Activated CD4-positive, alpha-beta T cell treated with anti-CD3 and anti-CD28 coated beads, Interleukin-10, Interleukin-2, amounts not matched to agents 100 ng/mL and 50 ng/mL, durations not matched to agents 16 hours and 8 hours (primary cell): Measurements from ENCODE around the gene ETV5.

Experiments
- DNase-seq: peaks from one replicate; pipeline ENCODE4 v3.0.0-alpha.2; 2020

ETV5 gene

DNA sequence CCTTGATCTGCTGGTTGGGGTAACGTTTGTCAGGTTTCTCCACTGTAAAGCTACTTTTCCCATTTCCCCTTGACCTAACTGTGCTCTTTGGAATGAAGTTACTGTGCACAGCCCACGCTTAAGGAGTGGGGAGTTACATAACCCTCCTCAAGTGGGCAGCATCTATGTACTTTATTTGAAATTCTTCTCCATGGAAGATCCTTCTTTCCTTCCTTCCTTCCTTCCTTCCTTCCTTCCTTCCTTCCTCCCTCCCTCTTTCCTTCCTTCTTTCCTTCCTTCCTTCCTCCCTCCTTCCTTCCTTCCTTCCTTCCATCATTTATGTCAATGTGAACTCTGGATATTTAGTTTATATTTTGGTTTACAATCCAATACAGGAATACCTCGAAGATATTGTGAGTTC is 94.0 kb downstream of the ETV5 start:
- DNase-seq = no peak

DNA sequence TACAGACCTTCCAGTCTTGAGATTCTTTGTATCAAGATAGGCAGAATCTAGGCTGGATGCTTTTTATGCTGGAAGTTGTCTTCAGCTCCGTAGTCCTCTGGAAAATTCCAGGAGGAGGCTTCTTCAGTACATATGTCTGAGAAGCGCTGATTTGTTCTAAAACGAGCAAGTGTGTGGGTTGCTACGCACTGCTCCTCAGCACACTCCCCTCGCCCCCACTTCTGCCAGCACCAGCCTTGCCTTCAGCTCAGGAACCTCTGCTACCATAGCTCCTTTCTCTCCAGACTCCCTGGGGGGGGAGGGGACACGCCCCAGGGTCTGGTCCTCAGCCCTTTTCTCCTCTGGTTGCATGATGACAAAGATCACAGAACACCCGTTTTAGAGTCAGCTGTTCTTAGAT is 95.6 kb downstream of the ETV5 start:
- no peak for DNase-seq

DNA sequence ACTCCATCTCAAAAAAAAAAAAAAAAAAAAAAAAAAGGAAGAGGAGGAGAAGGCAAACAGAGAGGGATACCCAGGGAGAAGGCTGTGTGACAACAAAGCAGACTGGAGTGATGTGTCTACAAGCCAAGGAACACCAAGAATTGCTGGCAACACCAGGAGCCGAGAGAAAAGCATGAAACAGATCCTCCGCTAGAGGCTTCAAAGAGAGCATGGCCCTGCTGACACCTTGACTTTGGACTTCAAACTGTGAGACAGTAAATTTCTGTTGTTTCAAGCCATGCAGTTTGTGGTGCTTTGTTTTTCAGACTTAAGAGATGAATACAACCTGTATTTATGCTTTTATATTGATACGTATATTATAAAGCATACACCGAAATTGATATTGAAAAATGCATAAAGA is 96.8 kb downstream of the ETV5 start:
- DNase-seq = no peak

DNA sequence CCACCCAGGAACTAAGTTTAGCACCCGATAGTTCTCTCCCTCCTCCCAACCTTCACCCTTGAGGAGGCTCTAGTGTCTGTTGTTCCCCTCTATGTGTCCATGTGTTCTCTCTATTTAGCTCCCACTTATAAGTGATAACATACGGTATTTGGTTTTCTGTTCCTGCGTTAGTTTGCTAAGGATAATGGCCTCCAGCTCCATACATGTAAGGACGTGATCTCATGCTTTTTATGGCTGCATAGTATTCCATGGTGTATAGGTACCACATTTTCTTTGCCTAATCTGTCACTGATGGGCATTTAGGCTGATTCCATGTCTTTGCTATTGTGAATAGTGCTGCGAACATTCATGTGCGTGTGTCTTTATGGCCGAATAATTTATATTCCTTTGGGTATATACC is 104.2 kb downstream of the ETV5 start:
- no peak for DNase-seq

DNA sequence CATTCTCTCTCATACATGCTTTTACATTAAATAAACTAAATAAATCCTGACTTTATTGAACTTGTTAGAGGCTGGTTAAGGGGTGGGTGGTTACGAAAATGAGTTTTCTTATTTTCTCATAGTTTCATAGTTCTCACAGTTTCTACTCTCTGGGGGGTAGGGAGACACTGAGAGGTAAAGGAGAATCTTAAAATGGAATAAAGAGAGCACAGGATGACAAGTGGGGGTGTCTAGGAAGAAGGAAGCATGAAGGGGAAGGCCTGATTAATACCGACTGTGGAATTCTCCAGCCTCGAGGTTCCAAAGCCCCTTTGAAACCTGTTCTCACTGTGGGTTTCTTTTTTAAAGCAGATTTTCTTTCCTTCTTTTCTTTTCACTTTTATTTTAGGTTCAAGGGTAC is 104.7 kb downstream of the ETV5 start:
- no peak for DNase-seq

DNA sequence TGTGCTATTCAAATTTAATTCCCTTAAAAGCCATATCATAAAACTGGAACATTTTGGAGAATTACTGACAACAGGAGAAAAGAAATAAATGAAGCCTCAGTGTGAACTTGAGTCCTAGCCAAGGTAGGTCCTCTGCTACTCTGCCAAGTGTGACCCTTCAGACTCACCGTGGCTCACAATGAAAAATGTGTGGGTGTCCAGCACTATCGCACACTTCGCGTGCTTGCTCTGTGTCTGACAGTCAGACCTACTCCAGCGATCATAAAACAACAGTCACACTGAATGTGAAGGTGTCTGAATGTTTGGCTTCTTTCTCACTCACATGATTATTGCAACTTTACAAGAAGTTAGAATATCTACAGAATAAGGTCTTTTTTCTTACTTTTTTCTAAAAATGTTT is 105.3 kb downstream of the ETV5 start:
- DNase-seq = no peak

DNA sequence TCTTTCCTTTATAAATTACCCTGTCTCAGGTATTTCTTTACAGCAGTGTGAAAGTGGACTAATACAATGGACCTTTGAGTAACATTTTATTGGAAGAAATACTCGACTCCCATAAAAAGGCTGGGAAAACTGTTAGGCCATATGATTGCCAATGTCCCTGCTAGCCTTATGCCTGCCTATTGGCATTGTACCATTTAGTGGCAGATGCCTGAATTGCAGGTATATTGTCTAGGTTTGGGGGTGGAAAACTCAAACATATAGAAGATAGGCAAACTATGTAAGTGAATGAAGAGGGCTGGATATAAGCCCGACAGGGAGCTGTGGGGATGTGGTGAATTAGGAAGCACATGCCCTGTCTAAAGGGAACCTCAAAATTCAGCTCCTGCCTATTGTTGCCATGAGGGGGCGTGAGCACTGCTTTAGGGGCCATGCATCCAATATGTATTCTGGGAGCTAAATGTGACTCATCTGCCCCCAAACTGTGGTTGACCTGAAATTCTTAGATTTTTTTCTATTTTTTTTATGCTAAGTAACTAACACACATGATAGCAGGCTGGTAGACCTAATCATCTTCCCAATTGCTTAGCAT is 105.9 kb downstream of the ETV5 start:
- peak; percentile 25 for DNase-seq

DNA sequence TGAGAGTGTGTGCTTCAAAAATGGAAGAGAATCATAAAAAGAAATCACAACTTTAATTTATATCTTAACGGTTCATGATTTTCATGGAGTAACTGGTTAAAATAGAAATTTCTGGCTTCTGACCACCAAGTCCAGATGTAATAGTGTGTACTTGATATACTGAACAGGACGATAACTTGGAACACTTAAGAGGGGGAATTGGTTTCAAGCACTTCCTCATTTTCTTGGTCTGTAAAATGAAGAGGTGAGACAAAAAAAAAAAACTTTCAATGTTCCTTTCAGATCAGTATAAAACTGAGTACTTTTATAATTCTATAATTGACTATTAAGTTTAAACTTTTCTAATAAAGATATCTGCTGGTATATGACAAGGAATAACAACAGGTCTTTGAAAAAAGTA is 107.0 kb downstream of the ETV5 start:
- DNase-seq = no peak

DNA sequence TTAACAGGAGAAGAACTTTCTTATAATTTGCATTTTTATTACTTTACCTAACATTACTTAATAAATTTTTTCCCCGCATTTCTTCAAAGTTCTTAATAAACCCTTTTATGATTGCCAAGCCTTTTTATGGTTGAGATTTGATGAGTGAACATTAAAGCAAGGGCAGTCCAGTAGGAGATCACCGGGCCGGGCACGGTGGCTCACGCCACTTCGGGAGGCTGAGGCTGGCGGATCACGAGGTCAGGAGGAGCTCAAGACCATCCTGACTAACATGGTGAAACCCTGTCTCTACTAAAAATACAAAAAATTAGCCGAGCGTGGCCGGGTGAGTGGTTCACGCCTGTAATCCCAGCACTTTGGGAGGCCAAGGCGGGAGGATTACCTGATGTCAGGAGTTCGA is 109.7 kb downstream of the ETV5 start:
- DNase-seq = no peak

DNA sequence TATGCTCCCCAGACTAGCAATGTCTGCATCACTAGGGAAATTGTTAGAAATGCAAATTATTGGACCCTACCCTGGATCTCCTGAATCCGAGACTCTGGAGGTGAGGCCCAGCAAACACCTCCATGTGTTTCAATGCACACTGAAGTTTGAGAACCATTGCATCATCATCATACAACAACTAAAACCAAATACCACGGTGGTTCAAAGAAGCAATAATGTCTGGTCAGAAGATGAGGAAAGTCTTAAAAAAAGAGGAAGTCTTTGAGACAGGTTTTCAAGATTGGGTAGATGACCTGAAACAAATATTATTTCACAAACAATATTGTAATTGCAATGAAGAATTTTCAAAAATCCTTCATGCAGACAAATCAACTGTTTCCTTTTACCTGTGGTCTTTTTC is 110.8 kb downstream of the ETV5 start:
- no peak for DNase-seq

DNA sequence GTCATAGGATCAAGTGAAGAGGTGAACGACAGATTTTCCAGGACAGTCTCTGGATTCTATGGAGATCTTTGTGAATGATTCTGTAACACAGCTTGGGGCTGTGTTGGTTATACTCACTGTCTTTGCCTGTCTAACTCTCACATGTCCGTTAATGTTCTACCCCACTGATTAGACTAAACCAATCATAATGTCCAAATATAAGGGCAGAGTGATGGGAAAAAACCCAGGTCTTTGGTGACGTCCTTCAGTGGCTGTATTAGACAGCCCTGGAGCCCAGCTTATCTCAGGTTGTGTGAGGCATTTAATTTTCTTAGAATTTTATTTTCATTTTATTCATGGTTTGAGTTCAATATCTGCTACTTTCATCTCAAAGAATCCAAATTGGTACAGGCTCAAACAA is 111.8 kb downstream of the ETV5 start:
- DNase-seq = no peak
